GOT3 (cell line): ENCODE measurements around the gene SS18L1.

Experiments used
- DNase-seq: peaks from one replicate; lab custom pipeline; 2025; ENCODE audit warnings: mixed read lengths; lab: John Stamatoyannopoulos, UW

The SS18L1 gene

GRCh38 chr20:62226707-62227590, 83.4 kb downstream of the SS18L1 start:
- DNase-seq = no peak

DNA sequence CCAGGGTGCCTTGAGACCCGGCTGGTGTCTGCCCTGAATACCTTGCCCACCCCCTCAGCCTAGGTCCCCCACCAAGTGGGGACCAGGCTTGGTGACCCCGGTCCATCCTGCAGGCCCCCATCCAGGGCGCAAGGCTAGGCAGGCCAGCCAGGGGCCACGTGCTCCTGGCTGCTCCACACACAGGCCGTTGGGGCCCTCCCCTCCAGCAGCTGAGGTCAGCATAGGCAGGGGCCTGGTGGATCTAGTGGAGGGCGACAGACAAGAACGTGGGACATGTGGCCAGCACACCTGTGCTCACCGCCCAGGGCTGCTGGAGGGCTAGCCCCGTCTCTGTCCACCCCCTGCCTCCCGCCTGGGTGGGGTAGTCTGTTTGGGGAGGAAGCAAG, 84.0 kb downstream of the SS18L1 start:
- no peak for DNase-seq

GRCh38 chr20:62227977-62228958, 84.7 kb downstream of the SS18L1 start:
- DNase-seq = no peak

DNA sequence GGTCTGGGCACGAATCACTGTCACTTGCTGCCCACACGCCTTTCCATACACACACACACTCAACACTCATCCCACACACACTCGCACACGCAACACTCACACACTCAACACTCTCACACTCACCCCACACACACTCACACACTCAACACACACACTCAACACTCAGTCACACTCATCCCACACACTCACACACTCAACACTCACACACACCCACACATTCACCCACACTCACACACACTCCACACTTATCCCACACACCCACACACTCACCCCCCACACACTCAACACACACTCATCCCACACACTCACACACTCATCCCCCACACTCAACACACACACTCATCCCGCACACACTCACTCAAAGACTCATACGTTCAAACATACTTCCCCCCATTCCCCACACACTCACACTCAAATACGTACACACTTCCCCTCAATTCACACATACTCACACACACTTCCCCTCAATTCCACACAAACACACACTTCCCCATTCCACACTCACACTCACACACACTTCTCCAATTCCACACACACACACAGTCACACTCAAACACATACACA, 85.5 kb downstream of the SS18L1 start:
- no peak for DNase-seq

- DNase-seq = no peak
Observed at GRCh38 chr20:62229667-62230066, 86.1 kb downstream of the SS18L1 start.

- no peak for DNase-seq
Observed at GRCh38 chr20:62230276-62230675, 86.7 kb downstream of the SS18L1 start.

GRCh38 chr20:62230696-62231095, 87.1 kb downstream of the SS18L1 start:
- DNase-seq = no peak

- DNase-seq = no peak
Observed at GRCh38 chr20:62231292-62231691, 87.7 kb downstream of the SS18L1 start.
